ENCODE results near the gene PHF21A.

Gene PHF21A

DNA sequence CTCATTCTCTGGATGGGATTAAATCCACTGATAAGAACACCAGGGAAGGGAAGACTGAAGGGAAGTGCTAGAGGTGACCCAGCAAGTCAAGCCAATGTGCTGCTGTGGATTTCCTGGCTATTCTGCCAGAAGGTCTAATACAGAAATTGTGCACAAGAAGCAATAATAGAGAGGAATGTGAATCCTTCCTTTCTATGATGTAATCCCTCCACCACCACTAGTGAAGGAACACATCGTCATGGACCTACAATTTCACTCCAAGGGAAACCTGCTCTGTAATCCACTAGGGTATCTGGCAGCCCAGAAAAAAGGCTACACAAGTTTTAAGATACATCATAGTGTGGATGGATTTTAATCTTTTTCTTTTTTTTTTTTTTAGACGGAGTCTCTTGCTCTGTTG is 181.4 kb downstream of the PHF21A start:
- in situ Hi-C loops (cut with MboI; ENCODE audit: low sequenced_read_pairs): no loop called here

DNA sequence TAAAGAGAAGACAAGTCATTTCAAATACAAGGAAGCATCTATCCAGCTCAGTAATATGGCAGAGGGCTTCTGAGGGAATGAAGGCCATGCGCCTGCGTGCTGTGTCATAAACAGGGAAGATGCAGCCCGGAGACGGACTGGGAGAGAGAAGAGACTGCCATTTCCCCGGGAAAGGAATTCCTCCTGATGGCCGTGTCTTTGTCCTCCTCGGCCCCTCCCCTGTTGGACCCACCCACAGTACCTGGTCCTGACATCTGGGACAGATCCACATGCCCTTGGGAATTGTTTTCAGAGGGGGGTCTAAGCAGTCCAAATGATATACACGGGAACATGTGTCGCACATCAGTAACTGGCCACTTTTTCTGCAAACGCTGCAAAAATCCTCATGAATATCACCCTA is 183.3 kb downstream of the PHF21A start:
- in situ Hi-C loops (cut with MboI; ENCODE audit: low sequenced_read_pairs): no loop called here

DNA sequence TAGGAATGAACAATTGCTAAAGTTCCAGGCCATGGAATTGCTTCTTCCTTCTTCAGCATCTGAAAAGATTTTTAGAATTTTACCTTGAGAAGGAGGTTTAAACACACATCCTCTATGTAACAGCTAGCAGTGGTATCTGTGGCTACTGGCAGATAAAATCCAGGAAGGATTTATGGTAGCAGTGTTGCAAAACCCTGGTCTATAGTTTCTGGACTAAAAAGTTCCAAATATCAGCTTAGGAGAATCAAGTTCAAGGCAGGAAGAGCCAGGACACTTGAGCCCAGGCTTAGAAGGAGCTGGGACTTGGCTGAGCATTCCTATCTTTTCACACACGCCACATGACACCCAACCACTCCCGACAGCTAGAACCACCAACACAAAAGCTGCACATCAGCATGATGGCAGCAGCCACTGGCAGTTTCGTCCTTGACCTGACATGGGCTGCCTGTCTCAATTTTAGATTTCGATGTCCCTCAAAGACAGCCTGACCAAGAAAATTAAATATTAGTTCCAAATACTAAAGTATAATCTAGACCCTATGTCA is 184.7 kb downstream of the PHF21A start:
- in situ Hi-C loops (cut with MboI; ENCODE audit: low sequenced_read_pairs): no loop called here

DNA sequence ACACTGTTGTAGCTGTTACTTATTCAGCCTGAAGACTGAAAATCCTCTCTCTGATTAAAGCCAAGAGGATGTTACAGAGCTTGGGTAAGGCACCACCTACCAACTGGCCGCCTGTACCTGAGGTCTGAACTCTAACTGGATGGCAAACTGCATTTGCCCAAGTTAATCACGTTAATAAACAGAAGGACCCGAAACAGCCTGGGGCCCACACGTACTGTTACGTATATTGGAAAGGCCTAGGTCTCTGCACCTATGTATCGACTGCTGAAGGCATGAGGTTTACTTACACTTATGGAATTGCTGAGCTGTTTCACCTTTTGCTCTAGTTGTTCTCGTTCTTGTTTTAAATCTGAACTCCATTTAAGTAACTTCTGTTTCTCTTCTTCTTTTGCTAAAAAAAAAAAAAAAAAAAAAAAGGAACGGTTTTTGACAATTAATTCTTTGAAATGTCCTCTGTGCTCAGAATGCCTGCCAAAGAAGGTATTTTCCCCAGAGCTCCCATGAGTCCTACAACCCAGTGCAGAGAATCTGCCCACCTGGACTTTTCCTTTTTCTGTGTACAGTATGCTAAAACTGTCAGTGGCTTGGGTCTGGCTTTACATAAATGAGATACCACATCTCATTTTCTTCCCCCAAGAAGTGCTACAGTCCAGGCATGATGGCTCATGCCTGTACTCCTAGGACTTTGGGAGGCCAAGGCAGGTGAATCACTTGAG is 185.7 kb downstream of the PHF21A start:
- in situ Hi-C loops (cut with MboI; ENCODE audit: low sequenced_read_pairs): no loop called here

DNA sequence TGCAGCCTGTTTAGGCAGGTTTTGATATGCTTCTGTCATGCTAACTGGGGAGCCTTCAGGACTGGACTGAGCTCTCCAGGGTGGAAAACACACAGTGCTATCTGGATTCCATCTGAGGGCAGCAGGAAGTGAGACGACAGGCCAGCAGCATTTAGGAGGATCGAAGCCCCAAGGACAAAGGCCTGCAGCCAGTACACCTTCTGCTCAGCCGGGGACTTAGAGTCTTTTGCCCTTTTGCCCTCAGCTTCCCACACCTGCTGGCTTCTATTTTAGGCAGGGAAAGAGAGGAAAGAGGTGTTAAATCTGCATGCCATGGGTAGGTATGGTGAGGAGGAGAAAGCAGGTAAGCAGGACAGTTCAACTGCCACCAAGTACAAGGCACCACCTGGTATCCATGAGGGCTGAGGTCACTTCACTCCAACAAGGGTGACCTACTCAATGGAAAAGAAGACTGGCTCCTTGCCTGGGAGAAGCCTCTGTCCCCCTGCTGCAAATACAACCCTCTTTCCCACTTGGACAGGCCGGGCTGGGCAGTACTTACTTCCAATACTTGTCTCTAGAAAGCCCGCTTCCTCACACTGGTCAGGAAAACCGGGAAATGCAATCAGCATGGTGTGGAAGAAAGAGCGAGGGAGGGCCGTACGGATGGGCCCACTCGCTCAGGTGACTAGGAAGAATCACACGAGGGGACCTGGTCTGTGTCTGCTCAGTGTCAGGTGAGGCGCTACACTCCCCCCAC is 186.5 kb downstream of the PHF21A start:
- in situ Hi-C loops (cut with MboI; ENCODE audit: low sequenced_read_pairs): no loop called here

DNA sequence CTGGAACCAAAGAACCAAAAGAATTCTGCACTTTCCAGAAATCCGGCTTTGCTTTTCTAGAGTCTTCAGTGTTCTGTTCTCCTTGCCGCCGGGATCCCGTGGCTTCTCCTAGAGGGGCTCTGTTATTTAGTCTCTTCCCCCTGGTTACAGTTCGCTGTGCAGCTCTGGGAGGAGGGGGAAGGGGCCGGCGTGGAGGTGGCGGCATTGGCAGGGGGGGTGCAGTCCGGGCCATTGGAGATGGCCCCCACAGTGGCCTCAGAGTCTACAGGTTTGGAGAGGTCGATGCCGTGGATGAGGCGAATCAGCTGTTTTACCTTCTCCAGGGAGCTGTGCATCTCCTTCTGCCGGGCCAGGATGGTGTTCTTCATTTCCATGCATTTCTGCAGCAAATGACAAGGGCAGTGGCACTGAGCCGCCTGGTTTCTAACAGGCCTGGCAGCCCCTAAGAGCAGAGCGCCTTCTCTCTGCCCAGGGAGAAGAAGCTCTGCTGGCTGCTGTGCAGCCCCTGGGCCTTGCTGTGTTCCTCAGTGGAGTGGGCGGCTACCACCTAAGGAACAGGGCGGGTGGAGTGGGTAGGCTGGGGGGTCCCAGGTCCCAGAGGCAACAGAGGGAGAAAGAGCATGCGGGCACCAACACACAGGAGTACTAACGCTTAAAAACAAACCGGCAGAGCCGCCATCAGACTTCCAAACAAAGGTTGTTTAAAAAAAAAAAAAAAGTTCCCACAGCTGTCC is 187.2 kb downstream of the PHF21A start:
- in situ Hi-C loops (cut with MboI; ENCODE audit: low sequenced_read_pairs): no loop called here

DNA sequence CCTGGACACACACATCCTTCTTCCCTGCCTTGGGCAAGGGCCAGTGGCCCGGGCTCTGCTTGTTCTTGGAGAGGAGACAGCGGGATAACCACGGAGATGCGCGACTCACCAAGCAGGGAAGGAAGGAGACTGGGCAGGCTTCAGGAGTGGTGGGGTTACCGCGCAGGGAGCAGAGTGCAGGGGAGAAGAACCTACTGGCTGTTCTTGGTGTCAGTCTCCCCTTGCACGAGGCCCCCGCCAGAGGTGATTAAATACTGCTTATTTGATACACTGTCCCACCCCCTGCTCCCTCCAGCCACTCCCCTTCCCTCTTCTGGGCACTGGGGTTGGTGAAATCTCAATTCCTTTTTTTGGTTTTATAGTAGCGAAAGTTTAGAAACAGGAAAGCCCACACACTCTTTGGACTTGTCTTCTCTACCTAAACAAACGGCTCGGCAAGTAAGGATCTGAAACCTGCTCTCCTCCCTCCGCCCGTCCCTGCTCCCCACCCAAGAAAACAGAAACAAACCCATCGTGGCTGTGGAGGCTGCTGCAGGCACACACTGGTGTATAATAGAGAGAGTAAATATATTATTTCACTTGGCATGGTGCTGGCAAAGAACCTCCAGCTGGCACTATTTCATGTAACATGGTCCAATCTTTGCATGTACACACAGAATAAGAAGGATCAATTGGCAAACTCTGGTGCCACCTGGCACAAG is 188.0 kb downstream of the PHF21A start:
- in situ Hi-C loops (cut with MboI; ENCODE audit: low sequenced_read_pairs): no loop called here

DNA sequence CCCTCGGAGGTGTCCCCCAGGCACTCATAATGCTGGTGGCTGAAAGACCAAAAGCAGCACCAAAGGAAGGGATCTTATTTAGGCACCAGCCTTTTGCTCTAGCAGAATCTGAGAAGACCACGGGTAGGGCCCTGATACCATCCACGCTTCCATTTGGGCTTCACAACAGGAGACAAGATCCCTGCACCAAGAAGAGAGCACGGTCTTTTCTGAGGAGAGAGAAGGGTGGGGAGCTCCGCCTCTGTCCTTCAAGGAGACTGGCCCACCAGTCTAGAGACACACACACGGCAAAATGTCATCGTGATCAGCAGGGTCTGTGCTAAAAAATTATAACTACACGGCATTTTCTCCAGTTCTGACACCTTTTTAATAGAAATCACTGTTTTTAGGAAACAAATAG is 189.0 kb downstream of the PHF21A start:
- in situ Hi-C loops (cut with MboI; ENCODE audit: low sequenced_read_pairs): no loop called here

DNA sequence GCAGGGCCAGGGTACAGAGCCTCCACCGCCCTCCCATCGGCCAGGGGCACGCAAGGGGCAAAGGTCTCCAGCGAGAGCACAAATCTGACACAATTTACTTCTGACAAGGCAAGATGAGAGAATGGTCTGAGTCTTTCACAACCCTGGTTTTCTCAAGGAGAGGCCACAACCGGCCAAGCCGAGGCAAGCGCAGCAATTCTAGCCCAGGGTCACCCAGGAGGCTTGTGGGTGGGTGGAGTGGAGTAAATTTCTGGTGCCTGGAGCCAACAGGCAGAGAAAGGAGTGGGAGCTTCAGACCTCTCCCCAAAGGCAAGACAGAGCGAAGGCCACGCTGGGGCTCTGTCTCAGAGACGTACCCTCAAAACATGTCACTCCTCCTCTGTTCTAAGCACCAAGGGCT is 189.5 kb downstream of the PHF21A start:
- in situ Hi-C loops (cut with MboI; ENCODE audit: low sequenced_read_pairs): no loop called here

DNA sequence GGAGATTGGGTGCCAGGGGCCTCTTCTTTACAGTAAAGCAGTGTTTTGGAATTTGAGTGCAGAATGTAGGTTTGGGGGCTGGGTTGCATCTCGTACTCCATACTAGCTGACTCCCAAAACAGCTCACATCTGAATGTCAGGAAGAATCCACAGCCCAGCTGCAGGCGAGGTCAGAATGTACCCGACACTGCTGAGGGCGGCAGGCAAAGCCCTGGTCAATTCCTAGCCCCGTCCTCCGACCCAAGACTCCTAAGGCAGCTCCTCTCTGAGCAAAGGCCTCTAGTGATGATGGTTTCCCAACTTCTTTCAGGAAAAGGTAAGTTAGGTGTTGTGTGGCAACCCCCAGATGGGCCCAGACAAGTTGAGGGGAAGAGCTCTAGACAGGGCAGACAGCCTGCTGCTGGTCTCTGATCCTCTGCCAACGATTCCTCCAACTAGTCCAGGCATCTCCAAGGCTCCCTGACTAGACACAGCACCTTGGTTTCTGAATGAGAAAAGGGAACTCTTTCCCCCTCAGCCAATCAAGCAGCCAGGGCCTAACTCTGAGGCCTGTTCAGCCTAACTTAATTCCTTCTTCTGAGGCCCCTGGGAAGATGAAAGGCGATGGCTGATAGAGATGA is 190.2 kb downstream of the PHF21A start:
- in situ Hi-C loops (cut with MboI; ENCODE audit: low sequenced_read_pairs): no loop called here

DNA sequence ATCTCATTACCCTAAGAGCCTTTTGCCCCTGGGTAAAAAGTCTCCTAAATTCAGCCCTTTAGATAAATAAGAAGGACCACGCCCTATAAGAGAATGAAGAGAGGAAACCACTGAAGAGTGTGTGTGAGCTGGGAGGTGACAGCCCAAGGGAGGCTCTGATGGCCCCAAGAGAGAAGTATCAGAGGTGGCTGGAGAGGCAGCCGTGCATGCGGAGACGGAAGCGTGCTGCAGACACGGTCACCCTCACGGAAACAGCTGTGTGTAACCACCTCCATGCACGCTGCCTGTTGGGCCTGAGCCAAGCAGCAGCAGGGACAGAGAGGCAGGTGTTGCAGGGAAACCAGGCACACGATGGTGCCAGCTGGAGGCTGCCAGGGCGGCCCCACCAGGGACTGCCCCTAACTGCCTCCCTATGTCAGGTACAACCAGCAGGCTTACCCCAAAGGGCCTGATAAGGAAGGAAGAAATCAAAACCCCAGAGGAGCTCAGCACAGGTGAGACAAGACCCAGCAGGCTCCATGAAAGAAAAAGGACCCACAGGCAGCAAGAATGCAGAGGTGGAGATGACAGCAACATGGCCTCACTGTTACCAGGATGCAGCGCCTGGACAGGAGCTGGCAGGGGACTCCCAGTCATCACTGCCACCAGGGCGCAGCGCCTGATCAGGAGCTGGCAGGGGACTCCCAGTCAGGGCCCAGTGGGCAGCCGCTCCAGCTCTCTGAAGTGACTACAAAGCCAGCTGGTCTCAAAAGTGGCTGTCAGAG is 191.0 kb downstream of the PHF21A start:
- in situ Hi-C loops (cut with MboI; ENCODE audit: low sequenced_read_pairs): no loop called here

DNA sequence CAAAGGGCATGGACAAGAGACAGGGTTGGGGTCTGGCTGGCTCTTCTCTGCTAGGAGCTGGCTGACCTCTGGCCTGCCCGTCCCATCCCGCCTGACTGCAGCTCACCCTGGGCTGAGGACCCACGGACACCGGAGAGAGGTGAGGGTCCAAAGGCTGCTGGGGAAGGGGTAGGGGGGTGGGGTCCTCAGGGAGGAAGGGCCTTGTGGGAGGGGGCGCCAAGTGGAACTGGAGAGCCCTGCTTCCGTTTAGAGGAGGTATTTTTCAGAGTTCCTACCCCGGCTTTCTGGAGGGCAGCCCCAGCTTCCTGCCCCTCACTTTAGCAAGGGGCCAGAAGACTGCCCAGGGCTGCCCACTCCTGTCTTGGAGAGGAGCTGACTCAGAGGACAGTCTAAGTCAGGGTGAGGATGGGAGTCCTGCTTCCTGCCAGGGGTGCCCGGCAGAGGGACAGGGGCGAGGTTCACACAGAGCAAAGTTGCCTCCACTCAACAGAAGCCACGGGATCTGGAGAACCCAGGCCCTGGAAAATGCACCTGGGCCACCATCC is 191.7 kb downstream of the PHF21A start:
- in situ Hi-C loops (cut with MboI; ENCODE audit: low sequenced_read_pairs): no loop called here

DNA sequence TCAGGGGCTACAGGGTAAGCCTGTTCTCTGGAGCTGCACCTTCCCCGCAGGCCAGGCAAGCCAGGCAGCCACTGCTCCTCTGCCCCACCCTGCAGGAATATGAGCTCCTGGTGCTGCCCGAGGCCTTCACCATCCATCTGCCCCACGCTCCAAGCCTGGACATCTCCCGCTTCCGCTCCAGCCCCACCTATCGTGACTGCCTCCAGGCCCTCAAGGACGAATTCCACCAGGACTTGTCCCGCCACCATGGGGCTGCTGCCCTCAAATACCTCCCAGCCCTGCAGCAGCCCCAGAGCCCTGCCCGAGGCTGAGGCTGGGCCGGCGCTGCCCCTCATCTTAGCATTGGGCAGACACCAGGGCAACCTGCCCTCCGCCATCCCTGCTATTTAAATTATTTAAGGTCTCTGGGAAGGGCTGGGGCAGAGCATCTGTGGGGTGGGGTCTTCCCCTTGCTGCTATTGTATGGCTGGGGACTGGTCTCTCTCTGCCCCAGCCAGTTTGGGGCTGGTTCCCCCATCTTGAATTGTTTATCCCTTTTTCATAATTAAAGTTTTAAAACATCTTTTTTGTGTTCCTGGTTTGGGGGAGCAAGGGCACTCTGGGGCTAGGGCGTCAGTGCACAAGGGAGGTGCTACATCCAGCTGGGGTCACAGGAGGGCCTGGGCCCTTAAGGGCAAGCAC is 192.6 kb downstream of the PHF21A start:
- in situ Hi-C loops (cut with MboI; ENCODE audit: low sequenced_read_pairs): no loop called here

DNA sequence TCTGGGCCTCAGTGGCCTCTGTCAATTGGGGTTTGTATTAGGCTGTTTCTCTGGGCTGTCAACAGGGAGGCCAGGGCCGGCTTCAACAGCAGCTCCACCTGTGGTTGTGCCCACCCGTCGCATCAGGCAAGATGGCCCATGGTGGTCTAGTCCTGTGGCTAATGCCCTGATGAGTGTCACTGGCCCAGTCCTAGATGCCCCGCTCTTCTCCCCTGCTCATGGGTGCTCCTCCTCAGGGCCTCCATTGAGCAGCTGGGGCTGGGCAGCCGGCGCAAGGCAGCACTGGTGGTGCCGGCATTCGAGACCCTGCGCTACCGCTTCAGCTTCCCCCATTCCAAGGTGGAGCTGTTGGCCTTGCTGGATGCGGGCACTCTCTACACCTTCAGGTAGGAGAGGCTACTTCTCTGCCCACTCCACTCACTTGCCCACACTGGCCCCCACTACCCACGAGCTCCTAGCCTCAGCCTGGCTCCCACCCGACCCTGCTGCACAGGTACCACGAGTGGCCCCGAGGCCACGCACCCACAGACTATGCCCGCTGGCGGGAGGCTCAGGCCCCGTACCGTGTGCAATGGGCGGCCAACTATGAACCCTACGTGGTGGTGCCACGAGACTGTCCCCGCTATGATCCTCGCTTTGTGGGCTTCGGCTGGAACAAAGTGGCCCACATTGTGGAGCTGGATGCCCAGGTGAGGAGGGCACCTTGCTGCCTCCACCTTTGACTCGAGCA is 193.4 kb downstream of the PHF21A start:
- in situ Hi-C loops (cut with MboI; ENCODE audit: low sequenced_read_pairs): no loop called here

DNA sequence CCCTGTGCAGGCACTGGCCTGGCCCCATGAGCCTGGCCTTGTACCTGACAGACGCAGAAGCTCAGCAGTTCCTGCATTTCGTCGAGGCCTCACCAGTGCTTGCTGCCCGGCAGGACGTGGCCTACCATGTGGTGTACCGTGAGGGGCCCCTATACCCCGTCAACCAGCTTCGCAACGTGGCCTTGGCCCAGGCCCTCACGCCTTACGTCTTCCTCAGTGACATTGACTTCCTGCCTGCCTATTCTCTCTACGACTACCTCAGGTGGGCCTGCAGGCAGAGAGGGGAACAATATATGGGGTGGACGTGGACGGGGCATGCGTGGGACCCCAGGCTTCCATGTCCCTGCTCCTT is 193.9 kb downstream of the PHF21A start:
- in situ Hi-C loops (cut with MboI; ENCODE audit: low sequenced_read_pairs): no loop called here

DNA sequence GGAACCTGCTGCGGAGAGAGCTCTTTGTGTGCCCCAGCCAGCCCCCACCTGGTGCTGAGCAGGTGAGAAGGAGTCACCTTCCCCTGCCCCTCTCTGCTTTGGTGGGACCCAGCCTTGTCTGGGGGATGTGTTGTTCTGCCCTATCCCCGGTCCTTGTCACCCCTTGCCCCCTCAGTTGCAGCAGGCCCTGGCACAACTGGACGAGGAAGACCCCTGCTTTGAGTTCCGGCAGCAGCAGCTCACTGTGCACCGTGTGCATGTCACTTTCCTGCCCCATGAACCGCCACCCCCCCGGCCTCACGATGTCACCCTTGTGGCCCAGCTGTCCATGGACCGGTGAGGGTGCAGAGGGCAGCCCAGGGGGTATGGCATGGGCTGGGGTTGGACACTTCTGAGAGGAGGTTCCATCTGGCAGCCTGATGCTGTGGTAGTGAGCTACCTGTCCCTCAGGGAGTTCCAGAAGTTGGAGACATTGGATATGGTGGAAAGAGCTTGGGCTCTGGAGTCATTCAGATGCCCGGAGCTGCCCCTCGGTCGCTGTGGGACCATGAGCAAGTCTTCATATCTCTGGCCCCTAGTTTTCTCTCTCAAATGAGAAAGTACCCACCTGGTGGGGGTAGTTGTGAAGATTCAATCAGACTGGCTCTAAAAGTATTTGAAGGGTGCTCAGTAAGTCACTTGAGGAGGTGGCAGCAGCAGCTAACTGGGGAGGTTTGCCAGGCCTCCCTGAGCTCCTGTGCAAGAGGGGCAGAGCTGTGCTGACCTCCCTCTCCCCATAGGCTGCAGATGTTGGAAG is 194.5 kb downstream of the PHF21A start:
- in situ Hi-C loops (cut with MboI; ENCODE audit: low sequenced_read_pairs): no loop called here

DNA sequence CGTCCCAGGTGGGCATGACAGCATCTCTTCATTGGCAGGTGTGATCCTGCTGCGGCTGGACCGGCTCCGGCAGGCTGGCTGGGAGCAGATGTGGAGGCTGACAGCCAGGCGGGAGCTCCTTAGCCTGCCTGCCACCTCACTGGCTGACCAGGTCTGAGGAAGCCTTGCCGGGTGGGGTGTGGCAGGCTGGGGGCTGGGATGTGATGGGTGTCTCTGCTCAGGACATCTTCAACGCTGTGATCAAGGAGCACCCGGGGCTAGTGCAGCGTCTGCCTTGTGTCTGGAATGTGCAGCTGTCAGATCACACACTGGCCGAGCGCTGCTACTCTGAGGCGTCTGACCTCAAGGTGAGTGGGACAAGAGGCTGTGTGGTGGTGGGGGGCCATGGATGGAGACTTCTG is 195.3 kb downstream of the PHF21A start:
- in situ Hi-C loops (cut with MboI; ENCODE audit: low sequenced_read_pairs): no loop called here

DNA sequence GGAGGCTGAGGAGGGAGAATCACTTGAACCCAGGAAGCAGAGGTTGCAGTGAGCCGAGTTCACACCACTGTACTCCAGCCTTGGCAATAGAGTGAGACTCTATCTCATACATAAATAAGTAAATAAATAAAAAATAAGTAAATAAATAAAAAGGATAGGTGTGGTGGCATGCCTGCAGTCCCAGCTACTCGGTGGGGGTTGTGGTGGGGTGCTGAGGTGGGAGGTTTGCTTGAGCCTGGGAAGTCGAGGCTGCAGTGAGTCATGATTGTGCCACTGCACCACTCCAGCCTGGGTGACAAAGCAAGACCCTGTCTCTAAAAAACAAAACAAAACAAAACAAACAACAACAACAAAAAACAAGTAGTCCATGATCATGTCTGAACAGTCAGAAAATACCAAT is 195.7 kb downstream of the PHF21A start:
- in situ Hi-C loops (cut with MboI; ENCODE audit: low sequenced_read_pairs): no loop called here

All from hTERT RPE-1 (cell line).